Activated naive CD8-positive, alpha-beta T cell treated with anti-CD3 and anti-CD28 coated beads for 36 hours (primary cell): ENCODE measurements around the gene RAC3. TPM values are rescaled to one million over a fixed set of nuclear protein-coding genes. Genes with fewer than 3 reads are reported as not detected.

Experiments used
- DNase-seq: peaks from one replicate; pipeline ENCODE4 v3.0.0; 2021
- H3K27ac Mint-ChIP-seq: one replicate; pipeline ENCODE4 v1.8.0; 2022; ENCODE audit warnings: mild to moderate bottlenecking, moderate library complexity, mixed read lengths
- H3K27me3 Mint-ChIP-seq: one replicate; pipeline ENCODE4 v1.8.0; 2022; ENCODE audit warnings: mild to moderate bottlenecking, mixed read lengths
- H3K36me3 Mint-ChIP-seq: one replicate; pipeline ENCODE4 v1.8.0; 2021; ENCODE audit warnings: mild to moderate bottlenecking, mixed read lengths
- H3K4me1 Mint-ChIP-seq: one replicate; pipeline ENCODE4 v1.8.0; 2021; ENCODE audit warnings: mixed read lengths
- H3K4me3 Mint-ChIP-seq: one replicate; pipeline ENCODE4 v1.8.0; 2022; ENCODE audit warnings: mild to moderate bottlenecking, moderate library complexity, mixed read lengths
- H3K9me3 Mint-ChIP-seq: one replicate; pipeline ENCODE4 v1.8.0; 2022; ENCODE audit warnings: mixed read lengths
- total RNA-seq, 2 experiments: library from RNA; stranded (reverse); gene quantifications; one replicate each; pipeline ENCODE4 v1.2.3, GENCODE V29; 2021

RAC3 gene
- total RNA-seq, 2 experiments from 2014 or later = 4.7 to 5.1 TPM

DNA sequence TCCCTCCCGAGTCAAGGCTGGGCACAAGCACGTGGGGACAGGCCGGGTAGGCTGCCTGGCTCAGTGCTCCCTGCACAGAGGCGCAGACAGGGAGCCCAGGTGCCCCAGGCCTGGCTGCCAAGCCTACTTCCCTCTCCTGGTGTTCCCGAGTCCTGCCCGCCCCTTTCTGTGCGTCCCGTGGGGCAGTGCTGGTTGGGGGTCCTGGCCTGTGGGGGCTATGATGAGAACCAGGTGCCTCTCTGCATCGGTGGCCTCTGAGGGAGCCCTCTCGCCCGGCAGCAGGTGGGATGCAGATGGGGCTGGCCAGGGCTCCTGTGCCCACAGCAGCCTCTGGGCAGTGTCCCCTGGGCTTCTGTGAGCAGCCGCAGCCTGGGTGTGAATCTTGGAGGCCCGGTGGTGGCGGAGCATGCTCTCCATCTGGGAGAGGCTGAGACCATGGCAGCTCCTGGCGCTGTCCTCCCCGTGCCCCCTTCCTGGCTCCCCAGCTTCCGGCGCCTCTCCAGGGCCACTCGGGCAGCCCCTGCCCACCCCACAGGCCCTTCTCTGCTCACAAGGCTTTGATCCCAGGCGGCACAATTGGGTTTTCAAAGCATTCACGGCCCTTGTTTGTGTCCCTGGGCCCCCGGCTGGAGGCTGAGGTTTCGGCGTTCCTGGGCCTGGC is 16.0 kb upstream of the RAC3 start:
- Mint-ChIP-seq H3K4me1 (peaks cover 1% of the 10 kb centered on the region), H3K27ac (no peak overlapping the region), H3K27me3 (no peaks in the 10 kb centered on the region), H3K9me3 (no peaks in the 10 kb centered on the region), H3K36me3 (no peaks in the 10 kb centered on the region), H3K4me3 (no peak overlapping the region)
- DNase-seq = no peak

DNA sequence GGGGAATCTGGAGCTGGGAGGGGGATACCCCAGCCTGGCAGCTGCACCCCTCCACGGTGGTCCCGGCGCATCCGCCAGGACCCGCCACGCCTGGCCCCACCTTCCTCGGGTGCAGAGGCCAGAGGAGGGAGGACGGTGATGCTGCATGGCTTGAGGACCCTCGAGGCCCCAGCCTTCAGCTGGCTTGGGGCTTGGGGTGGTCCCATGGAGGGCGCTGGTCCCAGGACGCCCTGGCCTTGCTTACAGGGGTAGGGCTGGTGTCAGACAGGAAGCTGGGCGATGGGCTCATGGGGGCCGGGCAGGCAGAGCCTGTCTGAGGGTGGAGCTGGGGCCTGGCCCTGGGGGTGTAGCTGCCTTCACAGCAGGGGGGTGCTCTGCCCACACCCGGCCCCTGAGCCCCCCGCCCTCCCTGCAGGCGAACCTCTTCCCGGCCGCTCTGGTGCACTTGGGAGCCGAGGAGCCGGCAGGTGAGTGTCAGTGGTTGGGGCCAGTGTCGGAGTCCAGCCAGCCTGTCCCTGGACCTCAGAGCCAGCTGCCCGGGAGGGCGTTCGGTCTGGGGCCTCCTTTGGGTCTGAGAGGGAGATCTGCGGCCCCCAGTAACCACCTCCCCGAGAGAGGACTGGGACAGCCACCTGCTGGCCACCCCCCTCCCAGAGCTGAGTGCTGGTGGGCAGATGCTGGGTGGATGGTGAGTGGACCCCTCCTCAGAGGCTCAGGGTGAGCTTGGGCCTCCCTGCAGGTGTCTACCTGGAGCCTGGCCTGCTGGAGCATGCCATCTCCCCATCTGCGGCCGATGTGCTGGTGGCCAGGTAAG is 15.2 kb upstream of the RAC3 start:
- Mint-ChIP-seq H3K36me3 (no peaks in the 10 kb centered on the region), H3K4me3 (no peak overlapping the region), H3K27ac (no peak overlapping the region)

DNA sequence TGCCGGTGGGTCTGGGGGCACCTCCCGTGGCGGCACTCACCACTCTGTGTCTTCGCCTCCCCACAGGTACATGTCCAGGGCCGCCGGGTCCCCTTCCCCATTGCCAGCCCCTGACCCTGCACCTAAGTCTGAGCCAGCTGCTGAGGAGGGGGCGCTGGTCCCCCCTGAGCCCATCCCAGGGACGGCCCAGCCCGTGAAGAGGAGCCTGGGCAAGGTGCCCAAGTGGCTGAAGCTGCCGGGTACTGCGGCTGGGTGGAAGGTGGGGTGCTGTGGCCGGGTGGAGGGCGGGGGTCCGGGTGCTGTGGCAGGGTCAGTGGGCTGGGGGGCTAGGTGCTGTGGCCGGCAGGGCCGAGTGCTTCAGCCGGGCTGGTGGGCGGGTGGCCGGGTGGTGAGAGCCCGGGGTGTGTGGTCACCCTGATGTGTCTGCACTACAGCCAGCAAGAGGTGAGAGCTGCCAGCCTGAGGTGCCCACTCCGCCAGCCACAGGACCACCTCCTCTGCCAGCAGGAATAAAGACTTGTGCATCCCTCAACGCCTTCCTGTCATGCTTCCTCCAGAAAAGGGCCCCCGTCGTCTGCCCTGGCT is 14.5 kb upstream of the RAC3 start:
- Mint-ChIP-seq H3K27me3 (no peaks in the 10 kb centered on the region), H3K9me3 (no peaks in the 10 kb centered on the region), H3K4me1 (peaks cover 5% of the 10 kb centered on the region), H3K4me3 (no peak overlapping the region), H3K36me3 (no peaks in the 10 kb centered on the region), H3K27ac (no peak overlapping the region)
- no peak for DNase-seq

More for the DNA sequence above, 15.2 kb upstream of the RAC3 start:
- no peaks in the 10 kb centered on the region for H3K27me3 Mint-ChIP-seq
- no peaks in the 10 kb centered on the region for H3K9me3 Mint-ChIP-seq
- H3K4me1 Mint-ChIP-seq = peaks cover 1% of the 10 kb centered on the region
- no peak for DNase-seq

DNA sequence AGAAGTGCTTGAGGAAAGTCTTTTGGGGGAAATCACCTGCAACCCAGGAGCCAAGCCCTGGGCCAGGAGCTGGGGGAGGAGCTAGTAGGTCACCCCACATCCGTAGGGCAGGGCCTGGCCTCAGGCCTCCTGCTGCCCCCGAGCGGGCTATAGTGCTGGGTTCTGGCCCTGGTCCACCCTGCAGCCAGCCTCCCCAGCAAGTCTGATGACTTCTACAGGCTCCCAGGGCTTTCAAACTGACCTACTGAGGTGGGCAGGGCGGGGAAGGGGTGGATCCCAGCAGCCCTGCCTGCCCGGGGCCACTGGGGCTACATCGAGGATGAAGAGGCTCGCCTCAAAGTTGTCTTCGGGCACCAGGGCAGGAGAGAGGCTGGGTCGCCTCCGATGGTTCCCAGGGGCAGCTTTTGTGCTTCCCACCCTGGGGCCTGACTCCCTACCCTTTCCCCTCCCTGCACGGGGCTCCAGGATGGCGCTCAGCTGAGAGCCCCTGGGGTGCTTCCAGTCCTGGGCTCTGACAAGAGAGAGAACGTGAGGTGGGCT is 13.8 kb upstream of the RAC3 start:
- DNase-seq = no peak
- H3K9me3 Mint-ChIP-seq = no peaks in the 10 kb centered on the region
- no peaks in the 10 kb centered on the region for H3K36me3 Mint-ChIP-seq
- no peaks in the 10 kb centered on the region for H3K27me3 Mint-ChIP-seq
- peaks cover 5% of the 10 kb centered on the region for H3K4me1 Mint-ChIP-seq
- no peak overlapping the region for H3K4me3 Mint-ChIP-seq
- H3K27ac Mint-ChIP-seq = no peak overlapping the region

DNA sequence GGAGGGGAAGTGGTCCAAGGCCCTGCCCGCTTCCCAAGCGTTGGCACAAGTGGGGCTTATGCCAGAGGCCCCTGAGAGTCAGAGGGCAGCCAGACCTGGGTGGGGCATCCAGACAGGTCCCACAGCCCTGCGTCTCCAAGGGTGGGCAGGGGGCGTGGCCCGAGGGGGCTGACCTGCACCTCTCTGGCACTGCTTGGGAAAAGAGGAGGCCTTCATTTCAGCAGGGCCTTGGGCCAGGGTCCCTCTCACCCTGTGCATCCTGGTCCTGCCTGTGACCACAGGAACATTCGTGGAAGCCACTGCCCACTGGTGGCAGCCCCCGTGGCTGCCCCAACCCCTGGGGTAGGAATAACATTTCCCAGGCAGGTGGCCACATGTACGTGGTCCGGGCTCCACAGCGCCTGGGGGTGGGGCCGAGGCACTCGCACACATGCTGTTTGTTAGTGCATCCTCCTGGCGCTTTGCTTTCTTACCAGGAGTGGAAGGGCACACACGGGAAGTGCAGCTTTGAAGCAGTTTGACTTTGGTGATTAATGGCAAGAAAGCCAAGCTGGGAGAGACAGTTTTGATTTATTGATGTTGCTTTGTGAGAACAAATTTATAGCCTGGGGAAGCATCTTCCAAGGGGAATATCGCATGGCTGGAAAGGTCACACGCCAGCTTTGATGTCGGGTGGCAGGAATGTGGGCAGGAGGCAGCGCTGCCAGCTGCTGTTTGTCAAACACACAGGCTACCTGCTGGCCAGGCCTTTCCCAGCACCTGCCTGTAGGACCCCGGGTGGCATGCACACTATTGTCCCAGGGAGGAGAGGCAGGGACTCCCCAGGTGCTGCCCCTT is 13.1 kb upstream of the RAC3 start:
- Mint-ChIP-seq H3K4me1 (peaks cover 5% of the 10 kb centered on the region), H3K9me3 (no peaks in the 10 kb centered on the region), H3K27ac (no peak overlapping the region), H3K27me3 (no peaks in the 10 kb centered on the region), H3K36me3 (no peaks in the 10 kb centered on the region), H3K4me3 (no peak overlapping the region)
- no peak for DNase-seq

DNA sequence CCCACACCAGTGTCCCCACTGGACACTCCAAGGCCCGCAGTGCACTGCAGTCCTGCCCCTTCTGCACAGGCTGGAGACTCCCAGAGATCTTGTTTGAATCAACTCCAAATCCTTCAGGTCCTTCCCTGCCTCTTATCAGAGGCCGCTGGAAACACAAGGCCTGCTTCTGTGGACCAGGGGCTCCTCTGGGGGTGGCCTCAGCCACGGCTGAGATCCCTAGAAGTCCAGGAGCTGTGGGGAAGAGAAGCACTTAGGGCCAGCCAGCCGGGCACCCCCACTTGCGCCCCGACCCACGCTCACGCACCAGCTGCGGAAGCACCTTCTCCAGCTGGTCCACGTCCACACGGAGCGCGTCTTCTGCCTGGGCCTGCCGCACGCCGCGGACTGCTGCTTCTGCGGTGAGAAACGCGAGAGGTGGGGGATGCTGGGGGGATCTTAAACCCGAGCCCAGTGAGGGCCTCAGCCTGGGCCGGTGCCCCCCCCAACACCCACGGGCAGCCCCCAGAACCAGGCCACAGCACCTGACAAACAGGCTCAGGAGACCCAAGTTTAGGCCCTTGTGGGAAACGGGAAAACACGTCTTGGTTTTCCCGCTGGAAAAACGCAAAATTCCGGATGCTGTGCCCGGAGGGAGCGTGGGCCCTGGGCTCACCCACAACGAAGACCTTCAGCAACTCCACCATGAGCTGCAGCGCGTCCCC is 12.3 kb upstream of the RAC3 start:
- no peaks in the 10 kb centered on the region for H3K27me3 Mint-ChIP-seq
- no peaks in the 10 kb centered on the region for H3K9me3 Mint-ChIP-seq
- no peaks in the 10 kb centered on the region for H3K36me3 Mint-ChIP-seq
- peaks cover 10% of the 10 kb centered on the region for H3K4me1 Mint-ChIP-seq
- no peak overlapping the region for H3K27ac Mint-ChIP-seq
- DNase-seq = no peak
- H3K4me3 Mint-ChIP-seq = no peak overlapping the region

DNA sequence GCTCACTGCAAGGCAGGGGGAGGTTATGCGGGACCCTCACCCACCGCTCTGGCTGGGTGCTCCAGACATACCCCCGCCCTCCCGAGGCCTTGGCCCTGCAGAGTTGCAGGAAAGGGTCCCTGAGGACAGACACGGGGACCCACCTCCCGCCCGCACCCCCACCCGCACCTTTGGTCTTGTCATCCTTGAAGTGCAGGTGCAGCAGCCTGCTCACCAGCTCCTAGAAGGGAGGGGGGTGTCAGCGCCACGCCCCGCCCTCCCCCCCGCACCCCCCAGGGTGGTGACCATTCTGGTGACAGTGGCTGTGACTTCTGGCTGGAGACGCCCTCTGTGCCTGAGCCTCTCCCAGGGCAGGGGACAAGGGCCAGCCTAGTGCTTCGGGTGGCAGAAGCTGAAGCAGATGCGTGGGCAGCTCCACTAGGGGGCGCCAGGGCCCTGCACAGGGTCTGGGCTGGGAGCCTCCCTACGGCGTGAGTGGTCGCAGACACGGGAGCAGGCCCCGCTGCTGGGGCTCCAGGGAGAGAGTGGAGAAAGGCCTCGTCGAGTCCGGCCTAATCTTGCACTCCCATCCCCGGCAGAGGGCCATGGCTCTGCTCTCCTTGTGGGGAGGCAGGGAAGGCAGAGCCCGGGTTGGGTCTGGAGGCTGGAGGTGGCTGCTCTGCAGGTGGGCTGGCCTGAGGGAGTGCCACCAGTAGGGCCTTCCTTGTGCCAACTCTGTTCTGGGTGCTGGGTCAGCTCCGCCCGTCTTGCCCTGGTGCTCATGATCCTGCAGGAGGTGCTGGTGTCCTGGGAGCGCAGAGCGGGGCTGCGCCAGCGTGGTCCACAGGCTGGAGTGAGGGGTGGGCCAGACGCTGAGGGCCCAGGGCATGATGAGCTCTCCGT is 11.5 kb upstream of the RAC3 start:
- H3K27ac Mint-ChIP-seq = no peak overlapping the region
- no peak overlapping the region for H3K4me3 Mint-ChIP-seq
- no peaks in the 10 kb centered on the region for H3K27me3 Mint-ChIP-seq
- H3K4me1 Mint-ChIP-seq = peaks cover 11% of the 10 kb centered on the region
- no peaks in the 10 kb centered on the region for H3K9me3 Mint-ChIP-seq
- no peaks in the 10 kb centered on the region for H3K36me3 Mint-ChIP-seq
- peak; percentile 78 for DNase-seq

DNA sequence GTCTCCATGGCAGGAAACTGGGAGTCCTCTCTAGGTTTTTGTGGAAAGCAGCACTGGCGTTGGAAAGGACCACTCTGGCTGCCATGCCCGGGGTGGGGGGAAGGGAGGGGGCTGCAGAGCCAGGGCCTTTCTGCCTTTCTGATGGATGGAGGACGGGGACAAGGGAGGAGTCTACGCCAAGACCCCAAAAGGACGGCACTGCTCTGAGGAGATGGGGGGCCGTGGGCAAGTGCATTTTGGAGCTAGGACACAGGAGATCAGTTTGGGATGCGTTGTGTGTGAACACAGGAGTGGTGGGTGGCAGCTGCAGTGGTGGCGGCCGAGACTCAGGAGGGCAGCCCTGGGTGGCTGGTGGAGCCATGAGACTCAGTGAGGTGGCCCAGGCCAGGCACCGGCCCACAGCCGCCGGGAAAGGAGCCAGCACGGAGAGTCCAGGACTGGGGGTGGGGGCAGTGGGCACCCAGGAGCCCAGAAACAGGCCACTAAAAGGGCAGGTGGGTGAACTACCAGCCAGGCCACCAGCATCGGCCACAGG is 10.8 kb upstream of the RAC3 start:
- no peak overlapping the region for H3K27ac Mint-ChIP-seq

DNA sequence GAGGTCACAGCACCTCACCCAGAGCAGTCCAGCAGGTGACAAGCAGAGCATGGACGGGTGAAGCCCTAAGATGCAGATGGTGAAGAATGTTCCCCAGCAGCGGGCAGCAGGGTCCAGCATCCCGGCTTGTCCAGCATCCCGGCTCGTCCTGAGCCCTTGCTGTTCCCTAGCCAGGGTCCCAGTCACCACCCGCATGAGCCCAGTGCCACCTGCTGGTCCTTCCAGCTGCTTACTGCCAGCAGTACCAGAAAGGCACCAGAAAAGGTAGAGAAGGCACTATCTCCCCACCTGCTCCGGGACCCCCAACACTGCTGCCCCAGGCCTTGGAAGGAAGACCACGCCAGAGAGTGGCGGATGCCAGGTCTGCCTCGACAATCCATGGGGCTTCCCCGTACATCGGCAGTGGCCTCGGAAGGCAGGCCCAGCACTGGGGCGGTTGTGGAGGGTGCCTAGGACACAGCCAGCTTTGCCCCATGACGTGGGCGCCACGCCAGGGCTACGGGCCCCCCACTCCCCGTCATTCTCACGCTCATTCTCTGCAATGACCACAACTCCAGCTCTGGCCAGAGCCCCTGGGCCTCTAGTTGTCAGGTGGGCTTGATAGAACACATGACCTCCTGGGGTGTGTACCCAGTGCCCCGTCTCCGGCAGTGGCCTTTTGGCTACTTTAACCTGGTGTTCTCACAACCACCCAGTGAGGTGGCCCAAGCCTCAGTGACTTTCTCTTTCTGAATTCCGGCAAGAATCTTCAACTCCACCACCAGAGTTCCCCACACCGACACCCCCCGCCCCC is 10.2 kb upstream of the RAC3 start:
- H3K4me3 Mint-ChIP-seq = peak overlapping the region; percentile 89

More for the DNA sequence above, 10.8 kb upstream of the RAC3 start:
- DNase-seq = no peak
- Mint-ChIP-seq H3K27me3 (no peaks in the 10 kb centered on the region), H3K4me1 (peaks cover 11% of the 10 kb centered on the region), H3K36me3 (peaks cover 1% of the 10 kb centered on the region), H3K4me3 (peak overlapping the region; percentile 22), H3K9me3 (no peaks in the 10 kb centered on the region)

DNA sequence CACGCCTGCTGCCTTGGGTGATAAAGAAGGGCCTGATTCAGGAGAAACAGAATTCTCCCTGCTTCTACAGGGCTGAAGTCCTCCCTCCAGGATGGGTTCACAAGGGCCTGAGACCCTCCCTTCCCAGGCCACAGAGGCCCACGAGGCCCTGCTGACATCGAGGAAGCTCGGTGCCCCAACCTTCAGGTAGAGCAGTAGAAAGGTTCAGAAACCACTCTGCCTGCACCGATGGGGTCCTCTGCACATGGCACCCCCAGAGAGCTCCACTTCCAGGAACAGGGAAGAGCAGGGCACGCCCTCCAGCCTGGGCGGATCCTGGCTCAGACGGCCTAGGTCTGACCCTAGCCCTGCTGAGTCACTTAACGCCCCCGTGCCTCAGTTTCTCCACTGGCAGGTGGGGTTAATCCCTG is 9.6 kb upstream of the RAC3 start:
- Mint-ChIP-seq H3K4me1 (peaks cover 11% of the 10 kb centered on the region), H3K9me3 (no peaks in the 10 kb centered on the region), H3K36me3 (peaks cover 1% of the 10 kb centered on the region), H3K27me3 (no peaks in the 10 kb centered on the region), H3K4me3 (peak overlapping the region; percentile 89), H3K27ac (peak overlapping the region; percentile 81)
- DNase-seq = no peak

More for the DNA sequence above, 10.2 kb upstream of the RAC3 start:
- H3K27ac Mint-ChIP-seq = peak overlapping the region; percentile 81
- DNase-seq = peak; percentile 57
- H3K9me3 Mint-ChIP-seq = no peaks in the 10 kb centered on the region
- no peaks in the 10 kb centered on the region for H3K27me3 Mint-ChIP-seq
- peaks cover 11% of the 10 kb centered on the region for H3K4me1 Mint-ChIP-seq
- peaks cover 1% of the 10 kb centered on the region for H3K36me3 Mint-ChIP-seq

DNA sequence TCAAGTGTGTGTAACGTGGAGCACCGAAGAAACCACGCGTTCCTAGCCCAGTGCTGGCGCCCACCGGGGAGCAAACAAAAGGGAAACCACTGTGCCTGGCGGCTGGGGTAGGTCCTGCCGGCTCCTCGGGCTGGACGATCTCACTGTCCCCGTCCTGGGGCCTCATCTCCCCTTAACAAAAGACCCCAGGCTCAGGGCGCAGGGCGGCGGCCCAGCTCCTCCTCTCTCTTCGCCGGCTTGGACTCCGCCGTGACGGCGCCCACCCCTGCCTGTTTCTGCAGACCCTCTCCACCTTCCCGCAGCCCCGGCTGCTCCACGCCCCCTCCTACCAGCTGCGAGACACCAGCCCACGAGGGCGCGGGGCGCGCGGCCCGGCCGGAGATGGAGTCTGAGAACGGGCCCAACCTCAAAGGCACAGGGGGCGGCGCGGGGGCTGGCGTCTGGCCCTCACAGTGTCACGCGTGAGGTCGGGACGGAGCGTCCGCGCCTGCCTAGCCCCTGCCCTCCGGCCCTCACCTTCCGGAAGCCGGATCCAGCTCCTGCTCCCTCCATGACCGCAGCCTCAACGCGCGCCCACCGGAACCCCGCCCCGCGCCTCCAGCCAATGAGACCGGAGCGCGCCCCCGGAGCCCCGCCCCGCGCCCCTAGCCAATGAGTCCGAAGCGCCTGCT is 9.0 kb upstream of the RAC3 start, which contains the start of gene CENPX:
Gene CENPX, minus strand, starts transcription at position 569 of the 671 bp plus-strand sequence. Its CDS starts 17 bp downstream, at position 552.
- Mint-ChIP-seq H3K27me3 (no peaks in the 10 kb centered on the region), H3K27ac (peak within 1 kb of the TSS; percentile 81), H3K4me3 (peak within 1 kb of the TSS; percentile 89), H3K4me1 (peaks cover 11% of the 10 kb centered on the region), H3K36me3 (peaks cover 1% of the 10 kb centered on the region), H3K9me3 (no peaks in the 10 kb centered on the region)
- peak; percentile 27 for DNase-seq

DNA sequence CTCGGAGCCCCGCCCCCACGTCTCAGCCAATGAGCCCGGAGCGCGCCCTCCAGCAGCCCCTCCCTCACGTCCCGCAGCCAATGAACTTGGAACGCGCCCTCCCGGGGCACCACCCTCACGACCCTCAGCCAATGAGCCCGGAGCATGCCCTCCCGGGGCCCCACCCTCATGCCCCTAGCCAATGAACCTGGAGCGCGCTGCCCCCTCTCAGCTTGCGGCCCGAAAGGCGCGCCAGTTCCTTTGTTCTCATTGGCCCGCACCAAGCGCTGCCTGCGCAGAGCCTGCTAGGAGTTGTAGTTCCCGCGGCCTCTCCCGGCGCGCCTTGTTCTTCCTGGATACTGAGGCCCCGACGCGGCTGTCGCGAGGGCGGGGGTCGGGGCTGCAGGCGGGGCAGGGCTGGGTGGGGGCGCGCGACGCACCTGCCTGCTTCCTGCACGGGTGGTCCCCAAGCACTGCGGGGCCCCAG is 8.5 kb upstream of the RAC3 start, which contains the start of gene LRRC45:
Gene LRRC45, plus strand, starts transcription at position 325 of the 466 bp plus-strand sequence. CDS start 339 bp downstream, outside the sequence.
- Mint-ChIP-seq H3K27ac (peak within 1 kb of the TSS; percentile 81), H3K4me1 (peaks cover 11% of the 10 kb centered on the region)

More for the DNA sequence above, 8.5 kb upstream of the RAC3 start, which contains the start of gene LRRC45:
- peak; percentile 100 for DNase-seq
- H3K4me3 Mint-ChIP-seq = peak within 1 kb of the TSS; percentile 89
- no peaks in the 10 kb centered on the region for H3K27me3 Mint-ChIP-seq
- H3K9me3 Mint-ChIP-seq = no peaks in the 10 kb centered on the region
- H3K36me3 Mint-ChIP-seq = peaks cover 1% of the 10 kb centered on the region
